Liver (tissue), 9 donors: ENCODE data around the gene CAPN7. TPM values are rescaled to one million over a fixed set of nuclear protein-coding genes. Genes with fewer than 3 reads are reported as not detected.

Experiments used
- DNase-seq: peaks from one replicate; pipeline ENCODE4 v3.0.0-alpha.2; 2017; ENCODE audit warnings: low spot score
- H3K27ac ChIP-seq, 2 donors: one replicate each; pipeline ENCODE4 v1.7.0; 2013; ENCODE audit warnings: inconsistent platforms in 2 of 2, low read length in 2 of 2, control low read depth in 1 of 2, low read depth in 1 of 2, mild to moderate bottlenecking in 1 of 2
- H3K27me3 ChIP-seq, 4 donors: one replicate each; pipeline versions ENCODE4 v1.6.1 to v1.7.0; 2013; ENCODE audit warnings: low read length in 3 of 4, inconsistent platforms in 1 of 4, mild to moderate bottlenecking in 1 of 4, moderate library complexity in 1 of 4; ENCODE audit not compliant: control insufficient read depth in 4 of 4, insufficient read depth in 4 of 4
- H3K36me3 ChIP-seq, 4 donors: one replicate each; pipeline versions ENCODE4 v1.6.1 to v1.7.0; 2013; ENCODE audit warnings: low read length in 3 of 4, mild to moderate bottlenecking in 3 of 4, low read depth in 1 of 4, moderate library complexity in 1 of 4; ENCODE audit not compliant: control insufficient read depth in 4 of 4, insufficient read depth in 3 of 4
- H3K4me1 ChIP-seq, 4 donors: one replicate each; pipeline versions ENCODE4 v1.6.1 to v1.7.0; 2013; ENCODE audit warnings: low read length in 3 of 4, mild to moderate bottlenecking in 3 of 4, moderate library complexity in 1 of 4; ENCODE audit not compliant: control insufficient read depth in 4 of 4, insufficient read depth in 4 of 4
- H3K4me3 ChIP-seq, 3 donors: one replicate each; pipeline versions ENCODE4 v1.6.1 to v1.7.0; 2013; ENCODE audit warnings: low read length in 3 of 3, control low read depth in 1 of 3, low read depth in 1 of 3, mild to moderate bottlenecking in 1 of 3
- H3K9ac ChIP-seq, 2 donors: one replicate each; pipeline ENCODE4 v1.7.0; 2013; ENCODE audit warnings: low read length in 2 of 2, mild to moderate bottlenecking in 2 of 2, moderate library complexity in 2 of 2, control low read depth in 1 of 2, low read depth in 1 of 2
- H3K9me3 ChIP-seq, 4 donors: one replicate each; pipeline versions ENCODE4 v1.6.1 to v1.7.0; 2013; ENCODE audit warnings: low read length in 3 of 4; ENCODE audit not compliant: control insufficient read depth in 4 of 4
- FOXA1 ChIP-seq: IDR thresholded peaks from 2 replicates; pipeline ENCODE4 v1.6.1; 2016; ENCODE audit warnings: antibody characterized with exemption
- FOXA2 ChIP-seq: IDR thresholded peaks from 2 replicates; pipeline ENCODE4 v1.6.1; 2016; ENCODE audit warnings: antibody characterized with exemption
- GABPA ChIP-seq, 2 donors: IDR thresholded peaks in 1 of 2; conservative IDR thresholded peaks in 1 of 2; 2 replicates each; pipeline ENCODE4 v1.6.1; 2016; ENCODE audit warnings: antibody characterized with exemption in 2 of 2, mild to moderate bottlenecking in 1 of 2, moderate library complexity in 1 of 2
- HNF4A ChIP-seq, 2 donors: conservative IDR thresholded peaks; 2 replicates each; pipeline ENCODE4 v1.6.1; 2016; ENCODE audit warnings: antibody characterized with exemption in 2 of 2, mild to moderate bottlenecking in 2 of 2
- HNF4G ChIP-seq: IDR thresholded peaks from 2 replicates; pipeline ENCODE4 v1.6.1; 2016; ENCODE audit warnings: antibody characterized with exemption
- NR2F2 ChIP-seq: IDR thresholded peaks from 2 replicates; pipeline ENCODE4 v1.6.1; 2016; ENCODE audit warnings: antibody characterized with exemption
- RAD21 ChIP-seq, 2 donors: IDR thresholded peaks; 2 replicates each; pipeline ENCODE4 v1.6.1; 2016; ENCODE audit warnings: antibody characterized with exemption in 2 of 2, mild to moderate bottlenecking in 2 of 2
- YY1 ChIP-seq: IDR thresholded peaks from 2 replicates; pipeline ENCODE4 v1.6.1; 2016; ENCODE audit warnings: antibody characterized with exemption, mild to moderate bottlenecking
- WGBS: extraction: QIAGEN DNeasy Blood & Tissue Kit; methylation state at CpG from one replicate; pipeline ENCODE4 v1.1.7; 2013; 5-methylcytosine and 5-hydroxymethylcytosine counted together
- polyA plus RNA-seq, 2 donors: library from polyadenylated mRNA; stranded (reverse) in 1 of 2; unstranded in 1 of 2; fragments of 200-250 nt in 1 of 2; fragments of >200 nt in 1 of 2; fragmentation: Nextera tagmentation in 1 of 2; extraction: Ambion mirVana in 1 of 2; gene quantifications; one replicate each; pipeline versions ENCODE4 v1.2.1 to v1.2.3, GENCODE V29; 2013 to 2015
- total RNA-seq, 2 donors: library from RNA; depleted of rRNA; stranded (reverse); fragments of >200 nt; gene quantifications; one replicate each; pipeline ENCODE4 v1.2.3, GENCODE V29; 2014
- TF ChIP-seq, protein P1 (sequence below): IDR thresholded peaks from 2 replicates; pipeline ENCODE4 v1.6.1; 2016; ENCODE audit warnings: antibody characterized with exemption
- TF ChIP-seq, protein P2 (sequence below): IDR thresholded peaks from 2 replicates; pipeline ENCODE4 v1.6.1; 2016; ENCODE audit warnings: antibody characterized with exemption
- TF ChIP-seq, protein P3 (sequence below): fragments of 150-350 bp; IDR thresholded peaks from 2 replicates; pipeline ENCODE4 v1.5.1; 2017; ENCODE audit warnings: improper control_type of control experiment, low read depth, low read length; ENCODE audit not compliant: missing input control
- TF ChIP-seq, protein P4 (sequence below): IDR thresholded peaks from 2 replicates; pipeline ENCODE4 v1.6.1; 2016; ENCODE audit warnings: antibody characterized with exemption, mild to moderate bottlenecking
- TF ChIP-seq, protein P5 (sequence below): IDR thresholded peaks from 2 replicates; pipeline ENCODE4 v1.6.1; 2016; ENCODE audit warnings: antibody characterized with exemption
- donor health status: healthy.
- donor health status: healthy.
- donor health status: healthy.
- donor health status: healthy.
- donor health status: healthy.

The CAPN7 gene
- total and polyA plus RNA-seq, 4 donors = 9.5 to 41.9 (median 17.9) TPM

DNA sequence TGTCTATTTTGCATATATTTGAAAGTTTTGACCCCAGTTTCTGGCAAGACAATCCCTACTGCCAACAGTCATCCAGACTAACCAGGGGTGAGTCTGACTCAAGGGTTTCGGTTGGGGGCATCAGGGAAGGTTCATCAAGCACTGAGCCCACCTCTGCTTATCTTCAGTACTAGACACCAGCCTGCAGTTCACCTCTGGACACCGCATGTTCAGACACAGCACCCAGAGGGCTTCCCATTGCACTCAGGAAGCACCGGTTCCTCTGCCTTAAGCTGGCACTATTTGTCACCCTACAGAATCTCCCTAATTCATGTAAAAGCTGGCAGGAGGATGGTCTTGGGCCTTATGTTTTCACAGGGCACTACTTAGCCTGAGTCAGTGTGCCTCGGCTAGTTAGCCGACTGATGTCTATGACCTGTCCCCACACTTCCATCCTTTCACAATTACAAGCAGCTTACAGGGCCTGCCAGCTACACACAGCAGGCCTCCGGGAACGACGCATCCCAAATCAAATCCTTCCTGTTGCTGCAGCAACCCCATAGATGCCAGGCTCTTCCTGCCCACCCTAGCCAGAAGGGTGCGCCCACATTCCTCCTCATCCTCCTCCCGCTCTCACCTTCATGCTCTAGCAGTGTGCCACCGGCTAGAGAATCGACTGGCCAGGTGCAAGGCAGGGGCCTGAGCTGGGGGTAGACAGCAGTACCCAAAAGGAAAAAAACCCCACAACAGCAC lies 73.8 kb downstream of the CAPN7 start:
- no peaks in the 10 kb centered on the region for H3K36me3 ChIP-seq
- H3K4me1 ChIP-seq = peaks cover 0 to 4% (median 0%) of the 10 kb centered on the region in 4 donors
- H3K9ac ChIP-seq = no peak overlapping the region
- H3K4me3 ChIP-seq = no peak overlapping the region
- no peak overlapping the region for H3K27ac ChIP-seq
- no peaks in the 10 kb centered on the region for H3K27me3 ChIP-seq
- 90% methylated on average over 12 of the region's 12 CpGs for WGBS
- no peak for DNase-seq
- H3K9me3 ChIP-seq = no peaks in the 10 kb centered on the region
- TF ChIP-seq FOXA2 = no peak
- TF ChIP-seq, protein P1, sequence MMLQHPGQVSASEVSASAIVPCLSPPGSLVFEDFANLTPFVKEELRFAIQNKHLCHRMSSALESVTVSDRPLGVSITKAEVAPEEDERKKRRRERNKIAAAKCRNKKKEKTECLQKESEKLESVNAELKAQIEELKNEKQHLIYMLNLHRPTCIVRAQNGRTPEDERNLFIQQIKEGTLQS = no peak
- TF ChIP-seq HNF4A (conservative IDR thresholded peaks at IDR 0.05) = no peak
- TF ChIP-seq, protein P2, sequence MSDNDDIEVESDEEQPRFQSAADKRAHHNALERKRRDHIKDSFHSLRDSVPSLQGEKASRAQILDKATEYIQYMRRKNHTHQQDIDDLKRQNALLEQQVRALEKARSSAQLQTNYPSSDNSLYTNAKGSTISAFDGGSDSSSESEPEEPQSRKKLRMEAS = no peak
- TF ChIP-seq, protein P3, sequence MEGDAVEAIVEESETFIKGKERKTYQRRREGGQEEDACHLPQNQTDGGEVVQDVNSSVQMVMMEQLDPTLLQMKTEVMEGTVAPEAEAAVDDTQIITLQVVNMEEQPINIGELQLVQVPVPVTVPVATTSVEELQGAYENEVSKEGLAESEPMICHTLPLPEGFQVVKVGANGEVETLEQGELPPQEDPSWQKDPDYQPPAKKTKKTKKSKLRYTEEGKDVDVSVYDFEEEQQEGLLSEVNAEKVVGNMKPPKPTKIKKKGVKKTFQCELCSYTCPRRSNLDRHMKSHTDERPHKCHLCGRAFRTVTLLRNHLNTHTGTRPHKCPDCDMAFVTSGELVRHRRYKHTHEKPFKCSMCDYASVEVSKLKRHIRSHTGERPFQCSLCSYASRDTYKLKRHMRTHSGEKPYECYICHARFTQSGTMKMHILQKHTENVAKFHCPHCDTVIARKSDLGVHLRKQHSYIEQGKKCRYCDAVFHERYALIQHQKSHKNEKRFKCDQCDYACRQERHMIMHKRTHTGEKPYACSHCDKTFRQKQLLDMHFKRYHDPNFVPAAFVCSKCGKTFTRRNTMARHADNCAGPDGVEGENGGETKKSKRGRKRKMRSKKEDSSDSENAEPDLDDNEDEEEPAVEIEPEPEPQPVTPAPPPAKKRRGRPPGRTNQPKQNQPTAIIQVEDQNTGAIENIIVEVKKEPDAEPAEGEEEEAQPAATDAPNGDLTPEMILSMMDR = no peak
- no peak for TF ChIP-seq RAD21 (IDR thresholded peaks at IDR 0.05)
- TF ChIP-seq, protein P4, sequence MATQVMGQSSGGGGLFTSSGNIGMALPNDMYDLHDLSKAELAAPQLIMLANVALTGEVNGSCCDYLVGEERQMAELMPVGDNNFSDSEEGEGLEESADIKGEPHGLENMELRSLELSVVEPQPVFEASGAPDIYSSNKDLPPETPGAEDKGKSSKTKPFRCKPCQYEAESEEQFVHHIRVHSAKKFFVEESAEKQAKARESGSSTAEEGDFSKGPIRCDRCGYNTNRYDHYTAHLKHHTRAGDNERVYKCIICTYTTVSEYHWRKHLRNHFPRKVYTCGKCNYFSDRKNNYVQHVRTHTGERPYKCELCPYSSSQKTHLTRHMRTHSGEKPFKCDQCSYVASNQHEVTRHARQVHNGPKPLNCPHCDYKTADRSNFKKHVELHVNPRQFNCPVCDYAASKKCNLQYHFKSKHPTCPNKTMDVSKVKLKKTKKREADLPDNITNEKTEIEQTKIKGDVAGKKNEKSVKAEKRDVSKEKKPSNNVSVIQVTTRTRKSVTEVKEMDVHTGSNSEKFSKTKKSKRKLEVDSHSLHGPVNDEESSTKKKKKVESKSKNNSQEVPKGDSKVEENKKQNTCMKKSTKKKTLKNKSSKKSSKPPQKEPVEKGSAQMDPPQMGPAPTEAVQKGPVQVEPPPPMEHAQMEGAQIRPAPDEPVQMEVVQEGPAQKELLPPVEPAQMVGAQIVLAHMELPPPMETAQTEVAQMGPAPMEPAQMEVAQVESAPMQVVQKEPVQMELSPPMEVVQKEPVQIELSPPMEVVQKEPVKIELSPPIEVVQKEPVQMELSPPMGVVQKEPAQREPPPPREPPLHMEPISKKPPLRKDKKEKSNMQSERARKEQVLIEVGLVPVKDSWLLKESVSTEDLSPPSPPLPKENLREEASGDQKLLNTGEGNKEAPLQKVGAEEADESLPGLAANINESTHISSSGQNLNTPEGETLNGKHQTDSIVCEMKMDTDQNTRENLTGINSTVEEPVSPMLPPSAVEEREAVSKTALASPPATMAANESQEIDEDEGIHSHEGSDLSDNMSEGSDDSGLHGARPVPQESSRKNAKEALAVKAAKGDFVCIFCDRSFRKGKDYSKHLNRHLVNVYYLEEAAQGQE = no peak
- no peak for TF ChIP-seq FOXA1
- TF ChIP-seq NR2F2 = no peak
- TF ChIP-seq YY1 = no peak
- TF ChIP-seq HNF4G = no peak
- TF ChIP-seq, protein P5, sequence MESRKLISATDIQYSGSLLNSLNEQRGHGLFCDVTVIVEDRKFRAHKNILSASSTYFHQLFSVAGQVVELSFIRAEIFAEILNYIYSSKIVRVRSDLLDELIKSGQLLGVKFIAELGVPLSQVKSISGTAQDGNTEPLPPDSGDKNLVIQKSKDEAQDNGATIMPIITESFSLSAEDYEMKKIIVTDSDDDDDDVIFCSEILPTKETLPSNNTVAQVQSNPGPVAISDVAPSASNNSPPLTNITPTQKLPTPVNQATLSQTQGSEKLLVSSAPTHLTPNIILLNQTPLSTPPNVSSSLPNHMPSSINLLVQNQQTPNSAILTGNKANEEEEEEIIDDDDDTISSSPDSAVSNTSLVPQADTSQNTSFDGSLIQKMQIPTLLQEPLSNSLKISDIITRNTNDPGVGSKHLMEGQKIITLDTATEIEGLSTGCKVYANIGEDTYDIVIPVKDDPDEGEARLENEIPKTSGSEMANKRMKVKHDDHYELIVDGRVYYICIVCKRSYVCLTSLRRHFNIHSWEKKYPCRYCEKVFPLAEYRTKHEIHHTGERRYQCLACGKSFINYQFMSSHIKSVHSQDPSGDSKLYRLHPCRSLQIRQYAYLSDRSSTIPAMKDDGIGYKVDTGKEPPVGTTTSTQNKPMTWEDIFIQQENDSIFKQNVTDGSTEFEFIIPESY = no peak
- TF ChIP-seq GABPA (IDR thresholded peaks at IDR 0.05 in 1 of 2, conservative IDR thresholded peaks at IDR 0.05 in 1 of 2) = no peak
